SH-SY5Y (cell line): ENCODE results near the gene FZD7.

Experiments
- GATA2 ChIP-seq: IDR thresholded peaks from 2 replicates; pipeline ENCODE4 v1.6.1; 2011; ENCODE audit warnings: mild to moderate bottlenecking, low read depth, low read length
- GATA3 ChIP-seq: IDR thresholded peaks from 2 replicates; pipeline ENCODE4 v1.6.1; 2011; ENCODE audit warnings: low read depth, mild to moderate bottlenecking, low read length, moderate library complexity

FZD7 gene

DNA sequence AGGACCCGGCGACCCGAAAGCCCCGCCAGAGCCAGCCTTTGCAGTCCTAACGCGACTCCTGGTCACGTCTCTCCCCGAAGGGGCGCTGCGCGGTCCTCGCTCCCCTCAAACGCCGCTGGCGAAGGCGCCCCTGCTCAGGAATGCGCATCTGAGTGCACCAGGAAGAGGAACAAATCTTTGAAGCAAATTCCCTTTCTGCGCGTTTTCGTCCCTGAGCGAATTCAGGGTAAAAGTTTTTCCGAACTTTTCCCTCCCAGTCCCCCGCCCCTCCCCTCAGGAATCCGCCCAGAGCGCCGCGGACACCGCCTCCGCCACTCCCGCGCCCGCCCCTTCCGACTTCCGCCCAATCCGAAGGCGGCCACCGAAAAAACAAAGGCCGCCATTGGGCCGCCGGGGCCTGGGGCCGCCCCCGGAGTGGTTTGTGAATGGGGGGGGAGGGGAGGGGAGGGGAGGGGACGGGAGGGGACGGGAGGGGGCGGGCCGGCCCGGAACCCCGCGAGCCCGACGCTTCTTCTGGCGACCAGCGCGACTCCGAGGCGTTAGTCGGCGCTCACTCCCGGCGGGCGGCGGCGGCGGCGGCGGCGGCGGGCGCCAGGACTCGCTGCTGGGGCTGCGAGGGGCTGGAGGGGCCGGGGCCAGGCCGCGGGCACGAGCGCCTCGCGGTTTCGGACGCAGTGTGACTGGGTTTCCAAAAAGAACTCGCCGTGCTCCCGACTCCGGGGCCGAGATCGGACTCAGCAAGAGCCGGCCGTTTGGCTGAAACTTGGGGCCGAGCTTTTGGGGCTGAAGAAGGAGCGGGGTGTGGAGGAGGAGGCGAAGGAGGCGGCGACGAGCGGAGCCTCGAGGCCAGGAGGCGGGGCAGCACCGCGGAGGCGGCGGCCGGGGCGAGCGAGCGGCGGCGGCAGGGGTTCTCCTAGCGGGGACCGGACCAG, at the start of gene FZD7:
Gene FZD7 (plus strand): TSS at position 539 of the 932 bp plus-strand sequence. CDS start 793 bp downstream, outside the sequence.
- no peak for TF ChIP-seq GATA2

GRCh38 chr2:201984333-201984732, 49.3 kb upstream of the FZD7 start:
- no peak for TF ChIP-seq GATA3
- no peak for TF ChIP-seq GATA2

GRCh38 chr2:201984800-201985525, 48.7 kb upstream of the FZD7 start:
- no peak for TF ChIP-seq GATA3
- TF ChIP-seq GATA2 = no peak

DNA sequence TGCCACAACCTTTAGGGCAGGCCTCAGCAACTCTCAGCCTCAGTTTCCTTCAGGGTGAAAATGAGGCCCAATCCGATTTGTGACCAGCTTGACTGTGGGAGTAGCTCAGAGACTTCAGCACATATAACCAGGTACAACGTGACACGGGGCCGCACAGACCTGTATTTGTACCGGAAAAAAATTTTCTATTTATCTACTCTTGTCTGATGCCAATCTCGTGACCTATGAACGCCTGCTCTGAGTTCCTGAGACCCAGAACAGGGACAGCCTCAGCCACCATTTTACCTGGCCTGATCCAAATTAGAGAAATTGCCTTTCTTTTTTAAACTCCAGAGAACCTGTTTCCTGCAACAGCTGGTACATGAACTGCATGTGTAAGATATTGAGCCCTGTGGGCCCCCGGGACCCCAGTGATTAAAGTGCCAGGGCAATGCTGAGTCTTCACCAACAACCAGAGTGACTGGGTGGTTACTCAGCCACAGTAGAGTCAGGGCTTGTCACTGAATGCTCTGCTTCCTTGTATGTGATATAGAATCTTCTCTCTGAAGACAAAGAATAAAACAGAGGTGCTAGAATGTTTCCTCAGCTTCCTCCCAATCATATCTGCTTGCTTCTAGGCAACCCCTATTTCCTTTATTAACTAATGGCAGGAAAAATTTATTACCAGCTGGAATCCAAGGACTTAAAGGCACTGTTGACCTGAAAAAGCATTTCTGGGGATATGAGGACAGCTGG, 47.8 kb upstream of the FZD7 start:
- TF ChIP-seq GATA3 (no peak), GATA2 (no peak)

GRCh38 chr2:201986463-201986735, 47.3 kb upstream of the FZD7 start:
- TF ChIP-seq GATA3 = no peak
- TF ChIP-seq GATA2 = no peak

DNA sequence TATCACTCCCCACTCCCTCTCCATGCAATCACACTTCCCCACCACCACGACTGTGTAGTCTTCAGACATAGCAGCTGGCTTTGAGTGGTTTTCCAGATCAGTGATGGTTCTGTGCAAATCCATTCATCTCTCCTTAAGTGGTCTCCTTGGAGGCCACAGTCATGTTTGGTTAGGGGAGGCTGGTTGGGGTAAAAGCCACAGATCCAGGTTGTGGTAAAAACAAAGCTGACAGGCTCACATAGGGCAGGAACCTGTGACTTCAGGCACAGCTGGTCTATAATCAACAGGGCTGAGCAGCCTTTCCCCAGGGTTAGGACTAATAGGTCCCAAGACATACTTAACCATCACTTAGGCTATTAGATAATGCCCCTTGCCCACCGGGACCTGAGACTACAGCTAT, 46.2 kb upstream of the FZD7 start:
- TF ChIP-seq GATA2 (no peak), GATA3 (no peak)

GRCh38 chr2:201990069-201990468, 43.6 kb upstream of the FZD7 start:
- no peak for TF ChIP-seq GATA3
- TF ChIP-seq GATA2 = no peak

DNA sequence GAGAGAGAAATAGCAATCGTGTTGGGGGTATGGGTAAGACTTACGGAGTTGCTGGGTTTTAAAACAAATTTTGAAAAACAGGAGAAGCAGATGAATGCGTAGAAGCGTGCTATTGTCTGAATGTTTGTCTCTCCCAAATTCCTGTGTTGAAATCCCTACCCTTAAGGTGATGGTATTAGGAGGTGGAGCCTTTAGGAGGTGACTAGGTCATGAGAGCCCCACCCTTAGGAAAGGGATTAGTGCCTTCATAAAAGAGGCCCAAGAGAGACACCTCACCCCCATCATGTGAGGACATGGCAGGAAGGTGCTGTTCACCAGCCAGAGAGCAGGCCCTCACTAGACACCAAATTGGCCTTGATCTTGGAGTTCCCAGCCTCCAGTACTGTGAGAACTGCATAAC, 40.7 kb upstream of the FZD7 start:
- TF ChIP-seq GATA3 = no peak
- TF ChIP-seq GATA2 = no peak

- TF ChIP-seq GATA2 (no peak), GATA3 (no peak)
These were observed 38.5 kb upstream of the FZD7 start for GRCh38 chr2:201994973-201995638.

DNA sequence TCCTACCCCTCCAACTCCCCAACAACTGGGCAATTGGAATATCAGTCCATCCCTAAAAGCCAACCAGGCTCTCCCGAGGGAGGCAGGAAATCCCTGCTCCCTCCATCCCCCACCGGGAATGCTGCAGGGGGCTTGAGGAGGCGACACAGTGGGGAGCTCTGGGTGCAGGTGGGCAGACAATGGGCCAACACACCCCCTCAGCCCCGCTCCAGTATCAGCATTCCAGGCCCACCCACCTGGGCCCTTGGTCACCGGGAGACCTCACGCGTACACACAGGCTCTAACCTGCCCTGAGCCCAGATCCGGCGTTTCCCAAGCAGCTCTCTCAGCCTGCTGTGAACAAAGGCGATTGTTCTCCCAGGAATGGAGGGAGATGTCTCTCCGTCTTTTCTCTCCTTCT, 37.6 kb upstream of the FZD7 start:
- TF ChIP-seq GATA2 (no peak), GATA3 (no peak)

DNA sequence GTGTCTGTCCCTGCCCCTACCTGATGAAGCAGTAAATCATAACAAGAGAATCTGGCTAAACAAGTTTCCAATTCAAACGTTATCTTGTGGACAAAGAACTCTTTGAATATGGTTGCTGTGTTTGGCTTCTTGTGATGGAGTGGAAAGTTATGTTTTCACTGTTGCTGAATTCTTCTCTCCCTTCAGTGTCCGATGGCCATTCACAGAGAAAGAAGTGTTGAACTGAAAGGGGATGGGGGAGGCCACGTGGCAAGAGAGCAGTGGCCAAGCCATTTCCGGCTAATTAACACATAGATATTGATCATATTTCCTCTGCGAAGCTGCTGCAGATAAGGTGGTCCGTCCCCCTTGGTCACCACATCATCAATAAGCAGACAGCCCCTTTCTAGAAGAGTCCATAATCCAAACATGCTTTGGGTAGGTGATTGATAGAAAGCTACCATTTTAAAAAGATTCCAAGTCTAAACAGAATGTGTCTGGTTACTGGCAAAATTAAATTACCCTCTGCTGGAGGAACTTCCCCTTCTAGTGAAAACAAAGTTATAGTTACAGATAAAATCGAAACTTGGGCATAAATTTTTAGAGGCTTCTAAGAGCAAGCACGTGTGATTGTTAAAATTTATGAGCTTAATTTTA, 36.9 kb upstream of the FZD7 start:
- peak; percentile 90 for TF ChIP-seq GATA2
- TF ChIP-seq GATA3 = peak; percentile 83

- TF ChIP-seq GATA3 (no peak), GATA2 (no peak)
These were observed 34.4 kb upstream of the FZD7 start for GRCh38 chr2:201999279-201999678.

- no peak for TF ChIP-seq GATA3
These were observed 31.8 kb upstream of the FZD7 start for GRCh38 chr2:202001826-202002225.

GRCh38 chr2:202002381-202002780, 31.3 kb upstream of the FZD7 start:
- TF ChIP-seq GATA2 = no peak
- TF ChIP-seq GATA3 = no peak
